PC-9 (cell line): Measurements from ENCODE around the gene LAD1.

ENCODE experiments used
- CTCF ChIP-seq: fragments of 200-600 bp; sonication (generic); conservative IDR thresholded peaks from 2 replicates; pipeline ENCODE4 v1.6.1; 2017; ENCODE audit warnings: mixed run types, antibody characterized with exemption, mild to moderate bottlenecking, moderate library complexity
- EZH2 ChIP-seq: fragments of 200-600 bp; sonication (generic); IDR thresholded peaks from 2 replicates; pipeline ENCODE4 v1.8.0; 2017; ENCODE audit warnings: antibody characterized with exemption, low read depth

DNA sequence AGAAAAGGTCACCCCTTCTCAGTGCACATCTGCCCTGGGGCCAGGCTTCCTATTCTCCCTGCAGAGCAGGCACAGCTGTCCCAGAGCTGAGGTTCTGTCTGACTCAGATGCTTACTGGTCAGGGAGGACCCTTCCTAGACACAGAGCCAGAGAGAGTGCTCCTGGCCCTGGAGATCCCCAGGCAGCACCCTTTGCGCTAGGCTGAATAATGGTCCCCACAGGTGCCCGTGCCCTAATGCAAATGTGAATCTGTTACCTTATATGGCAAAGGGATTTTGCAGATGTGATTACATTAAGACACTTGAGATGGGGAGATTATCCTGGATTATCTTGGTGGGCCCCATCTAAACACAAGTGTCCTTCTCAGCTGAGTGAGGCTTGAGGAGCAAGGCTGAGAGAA is 25.0 kb upstream of the LAD1 start:
- no peak for TF ChIP-seq CTCF
- no peak for TF ChIP-seq EZH2
